Motor neuron (in vitro differentiated cells): ENCODE results near the gene NXPH4. TPM values are rescaled to one million over a fixed set of nuclear protein-coding genes. Genes with fewer than 3 reads are reported as not detected.

ENCODE experiments used
- ATAC-seq, 8 experiments: fragments of 200-7000 bp; cut with Tn5 transposase; replicated peaks in 6 of 8; 2 replicates each; pipeline ENCODE4 v1.8.0; 2021; ENCODE audit warnings: mild to moderate bottlenecking in 8 of 8, moderate library complexity in 8 of 8
- H3K27ac ChIP-seq, 2 donors: fragments of 250-450 bp; sonication (Bioruptor Pico); 2 replicates each; pipeline ENCODE4 v1.9.0; 2021; ENCODE audit warnings: antibody characterized with exemption in 2 of 2, mild to moderate bottlenecking in 2 of 2, moderate library complexity in 1 of 2
- H3K4me1 ChIP-seq, 2 donors: fragments of 250-450 bp; sonication (Bioruptor Pico); replicated peaks in 1 of 2; 2 replicates each; pipeline ENCODE4 v1.6.1; 2021; ENCODE audit warnings: antibody characterized with exemption in 2 of 2, mild to moderate bottlenecking in 2 of 2, moderate library complexity in 1 of 2
- H3K4me3 ChIP-seq, 5 donors: fragments of 250-450 bp; sonication (Bioruptor Pico); 2 replicates each; pipeline ENCODE4 v1.9.0; 2021; ENCODE audit warnings: antibody characterized with exemption in 5 of 5, mild to moderate bottlenecking in 5 of 5, moderate library complexity in 4 of 5
- WGBS, 10 experiments: fragments of 450-650 bp; shearing (Covaris generic); methylation state at CpG; one replicate each; pipeline ENCODE4 v1.0.0; 2022; 5-methylcytosine and 5-hydroxymethylcytosine counted together
- in situ Hi-C, 9 experiments: fragments of 400-800 bp; cut with MboI; loops; one replicate each; pipeline ENCODE4 v1.15.0; 2021; ENCODE audit warnings: low sequenced_read_pairs in 9 of 9, low pct_unique_long_range_greater_than_20kb in 2 of 9; ENCODE audit not compliant: unreplicated experiment in 9 of 9
- total RNA-seq, 8 experiments: library from RNA; unstranded; fragments of 300-600 nt; gene quantifications; 2 replicates each; pipeline versions ENCODE4 v1.2.3 to v1.2.4, GENCODE V29; 2022

NXPH4 gene
- total RNA-seq, 8 experiments from 2014 or later, result 0.36 to 16.3 (median 10.7) TPM

- no peak overlapping the region for H3K27ac ChIP-seq
- no peak for ATAC-seq
- peaks cover 21 to 22% of the 10 kb centered on the region in 2 donors for H3K4me1 ChIP-seq
- H3K4me3 ChIP-seq, result no peak overlapping the region
- in situ Hi-C loops, result no loop called here
- WGBS, 10 experiments, result no CpG with 5 or more reads among the region's 15 CpGs
These were observed 6.1 kb upstream of the NXPH4 start for GRCh38 chr12:57210461-57210860.

GRCh38 chr12:57210926-57211692 lies 5.5 kb upstream of the NXPH4 start:
- Histone ChIP-seq H3K4me3 (no peak overlapping the region), H3K27ac (no peak overlapping the region), H3K4me1 (peaks cover 28% of the 10 kb centered on the region in 2 donors)
- in situ Hi-C loops, result no loop called here
- WGBS, 10 experiments, result 40 to 100% (median 90%) methylated on average over 1 to 3 of the region's 16 CpGs; no CpG with 5 or more reads in 7 of the 10 experiments
- peak in 1 of 8 experiments; percentile 5 for ATAC-seq

- WGBS, 10 experiments, result 70 to 100% (median 99%) methylated on average over 1 to 7 of the region's 27 CpGs; no CpG with 5 or more reads in 4 of the 10 experiments
- no peak overlapping the region for H3K4me3 ChIP-seq
- in situ Hi-C loops, result no loop called here
- ATAC-seq, result no peak
- H3K27ac ChIP-seq, result no peak overlapping the region
- peaks cover 28 to 35% of the 10 kb centered on the region in 2 donors for H3K4me1 ChIP-seq
These were observed 4.5 kb upstream of the NXPH4 start for GRCh38 chr12:57211791-57212700.

GRCh38 chr12:57212701-57213057 lies 3.9 kb upstream of the NXPH4 start:
- Histone ChIP-seq H3K4me1 (peaks cover 34 to 41% of the 10 kb centered on the region in 2 donors), H3K4me3 (no peak overlapping the region), H3K27ac (no peak overlapping the region)
- in situ Hi-C loops, result no loop called here
- ATAC-seq, result no peak
- 90% methylated on average over 4 of the region's 7 CpGs; no CpG with 5 or more reads in 9 of the 10 experiments for WGBS, 10 experiments

GRCh38 chr12:57213058-57213715 lies 3.4 kb upstream of the NXPH4 start:
- ATAC-seq, result peak; percentile 13 to 70 (median 42)
- peaks cover 39 to 42% of the 10 kb centered on the region in 2 donors for H3K4me1 ChIP-seq
- H3K4me3 ChIP-seq, result no peak overlapping the region
- whole genome bisulfite sequencing, 10 experiments, result 0 to 33% (median 4%) methylated on average over 3 to 11 of the region's 16 CpGs; no CpG with 5 or more reads in 4 of the 10 experiments
- in situ Hi-C loops, result no loop called here
- H3K27ac ChIP-seq, result no peak overlapping the region

- no peak overlapping the region for H3K27ac ChIP-seq
- H3K4me1 ChIP-seq, result peaks cover 42 to 45% of the 10 kb centered on the region in 2 donors
- H3K4me3 ChIP-seq, result peak overlapping the region in 1 of 5 donors; percentile 5
- in situ Hi-C loops, result no loop called here
- no peak for ATAC-seq
- WGBS, 10 experiments, result 20 to 100% (median 60%) methylated on average over 1 to 4 of the region's 4 CpGs; no CpG with 5 or more reads in 3 of the 10 experiments
These were observed 2.7 kb upstream of the NXPH4 start for GRCh38 chr12:57213763-57214397.

GRCh38 chr12:57214398-57214781 lies 2.2 kb upstream of the NXPH4 start:
- Histone ChIP-seq H3K4me3 (peak overlapping the region in 2 of 5 donors; percentile 2 to 5), H3K27ac (peak overlapping the region; percentile 19), H3K4me1 (peaks cover 46 to 50% of the 10 kb centered on the region in 2 donors)
- 0 to 20% (median 14%) methylated on average over 2 to 5 of the region's 14 CpGs; no CpG with 5 or more reads in 7 of the 10 experiments for WGBS, 10 experiments
- in situ Hi-C loops, result no loop called here
- ATAC-seq, result peak; percentile 6 to 54 (median 47)

GRCh38 chr12:57215065-57215464 lies 1.5 kb upstream of the NXPH4 start:
- WGBS, 10 experiments, result 0 to 100% (median 60%) methylated on average over 1 of the region's 11 CpGs; no CpG with 5 or more reads in 7 of the 10 experiments
- H3K4me1 ChIP-seq, result peaks cover 53 to 56% of the 10 kb centered on the region in 2 donors
- H3K4me3 ChIP-seq, result no peak overlapping the region
- in situ Hi-C loops, result no loop called here
- H3K27ac ChIP-seq, result no peak overlapping the region
- ATAC-seq, result no peak

GRCh38 chr12:57215668-57216013 lies 953 bp upstream of the NXPH4 start:
- peak in 6 of 8 experiments; percentile 0 to 8 (median 4) for ATAC-seq
- Histone ChIP-seq H3K4me1 (peaks cover 59 to 61% of the 10 kb centered on the region in 2 donors), H3K27ac (peak overlapping the region in 1 of 2 donors; percentile 75), H3K4me3 (peak overlapping the region in 4 of 5 donors; percentile 47 to 85 (median 66))
- in situ Hi-C loops, result no loop called here
- WGBS, 10 experiments, result 0 to 31% (median 0%) methylated on average over 1 to 3 of the region's 7 CpGs; no CpG with 5 or more reads in 7 of the 10 experiments

GRCh38 chr12:57216921-57217879 lies 606 bp downstream of the NXPH4 start:
- peak in 4 of 8 experiments; percentile 1 to 3 (median 1) for ATAC-seq
- in situ Hi-C loops, result no loop called here
- H3K4me1 ChIP-seq, result peaks cover 74 to 77% of the 10 kb centered on the region in 2 donors
- WGBS, 10 experiments, result 0 to 100% (median 40%) methylated on average over 1 to 13 of the region's 63 CpGs; no CpG with 5 or more reads in 5 of the 10 experiments
- H3K4me3 ChIP-seq, result peak overlapping the region; percentile 47 to 85 (median 65)
- H3K27ac ChIP-seq, result peak overlapping the region in 1 of 2 donors; percentile 52

GRCh38 chr12:57218030-57218853 lies 1.6 kb downstream of the NXPH4 start:
- H3K4me1 ChIP-seq, result peaks cover 85 to 87% of the 10 kb centered on the region in 2 donors
- peak overlapping the region; percentile 67 to 79 for H3K27ac ChIP-seq
- ATAC-seq, result peak in 2 of 8 experiments; percentile 2 to 46
- H3K4me3 ChIP-seq, result peak overlapping the region; percentile 47 to 85 (median 65)
- whole genome bisulfite sequencing, 10 experiments, result 0 to 80% (median 40%) methylated on average over 1 to 3 of the region's 5 CpGs; no CpG with 5 or more reads in 1 of the 10 experiments
- in situ Hi-C loops, result no loop called here
